Lung (tissue), 12 donors: ENCODE results near the gene HES3. TPM values are rescaled to one million over a fixed set of nuclear protein-coding genes. Genes with fewer than 3 reads are reported as not detected.

Experiments used
- ATAC-seq: fragments of 200-7000 bp; cut with Tn5 transposase; one replicate; pipeline ENCODE4 v1.9.1; 2020; ENCODE audit warnings: moderate number of reproducible peaks; ENCODE audit not compliant: insufficient read depth, low FRiP score
- DNase-seq, 3 donors: peaks; one replicate each; pipeline ENCODE4 v3.0.0-alpha.2; 2013 to 2017
- H3K27ac ChIP-seq, 2 donors: one replicate each; pipeline ENCODE4 v1.5.1; 2013; ENCODE audit warnings: mild to moderate bottlenecking in 2 of 2, moderate library complexity in 2 of 2, control low read depth in 1 of 2, inconsistent platforms in 1 of 2, low read depth in 1 of 2, low read length in 1 of 2
- H3K27me3 ChIP-seq, 3 donors: one replicate each; pipeline ENCODE4 v1.5.1; 2013; ENCODE audit warnings: low read length in 2 of 3; ENCODE audit not compliant: control insufficient read depth in 3 of 3, insufficient read depth in 3 of 3
- H3K36me3 ChIP-seq, 4 donors: one replicate each; pipeline ENCODE4 v1.5.1; 2013; ENCODE audit warnings: low read length in 4 of 4, mild to moderate bottlenecking in 1 of 4, moderate library complexity in 1 of 4; ENCODE audit not compliant: control insufficient read depth in 4 of 4, insufficient read depth in 4 of 4
- H3K4me1 ChIP-seq, 5 donors: one replicate each; pipeline ENCODE4 v1.5.1; 2013; ENCODE audit warnings: low read length in 5 of 5, mild to moderate bottlenecking in 2 of 5, moderate library complexity in 1 of 5; ENCODE audit not compliant: control insufficient read depth in 5 of 5, insufficient read depth in 5 of 5
- H3K4me3 ChIP-seq: one replicate; pipeline ENCODE4 v1.5.1; 2013; ENCODE audit warnings: mild to moderate bottlenecking, control low read depth, moderate library complexity
- H3K9ac ChIP-seq, 2 donors: one replicate each; pipeline ENCODE4 v1.5.1; 2013; ENCODE audit warnings: low read length in 2 of 2, control low read depth in 1 of 2; ENCODE audit not compliant: insufficient read depth in 1 of 2
- H3K9me3 ChIP-seq, 4 donors: one replicate each; pipeline ENCODE4 v1.5.1; 2013; ENCODE audit warnings: low read length in 3 of 4, mild to moderate bottlenecking in 1 of 4, moderate library complexity in 1 of 4; ENCODE audit not compliant: control insufficient read depth in 4 of 4, insufficient read depth in 3 of 4
- CTCF ChIP-seq: IDR thresholded peaks from 2 replicates; pipeline ENCODE4 v1.5.1; 2012; ENCODE audit warnings: mild to moderate bottlenecking; ENCODE audit errors: control extremely low read depth, extremely low read depth
- WGBS, 2 donors: extraction: QIAGEN DNeasy Blood & Tissue Kit; methylation state at CpG; one replicate each; pipeline ENCODE4 v1.1.7; 2013; 5-methylcytosine and 5-hydroxymethylcytosine counted together
- polyA plus RNA-seq, 2 donors: library from polyadenylated mRNA; stranded (reverse); fragments of 200-250 nt; gene quantifications; one replicate each; pipeline ENCODE4 v1.2.1, GENCODE V29; 2013
- total RNA-seq, 2 donors: library from RNA; depleted of rRNA in 1 of 2; stranded (reverse); fragments of >200 nt in 1 of 2; gene quantifications; one replicate each; pipeline ENCODE4 v1.2.1, GENCODE V29; 2014 to 2021
- donor health status: control.
- donor health status: control.
- donor health status: Bipolar disorder and iron deficiency.
- donor health status: healthy.
- donor health status: DM: yes; HTN: yes; CAD: no.

Gene HES3
- total and polyA plus RNA-seq, 4 donors: not detected

- H3K9ac ChIP-seq: no peak overlapping the region
Observed at GRCh38 chr1:6233376-6233775, 10.6 kb upstream of the HES3 start.

GRCh38 chr1:6234502-6235295 lies 9.3 kb upstream of the HES3 start:
- no peak for ATAC-seq
- peak overlapping the region; percentile 28 to 50 for H3K9ac ChIP-seq

More at GRCh38 chr1:6233376-6233775, 10.6 kb upstream of the HES3 start:
- no peak for TF ChIP-seq CTCF
- H3K36me3 ChIP-seq: peaks cover 9 to 22% (median 14%) of the 10 kb centered on the region in 4 donors
- no peak for DNase-seq
- H3K9me3 ChIP-seq: no peaks in the 10 kb centered on the region
- peaks cover 0 to 13% (median 6%) of the 10 kb centered on the region in 5 donors for H3K4me1 ChIP-seq
- peaks cover 0 to under 1% (median 0%) of the 10 kb centered on the region in 3 donors for H3K27me3 ChIP-seq
- H3K4me3 ChIP-seq: no peak overlapping the region
- H3K27ac ChIP-seq: no peak overlapping the region
- 68 to 80% methylated on average over 1 of the region's 1 CpG for WGBS, 2 donors
- no peak for ATAC-seq

GRCh38 chr1:6235296-6235677 lies 8.7 kb upstream of the HES3 start:
- peaks cover 4 to 16% (median 12%) of the 10 kb centered on the region in 4 donors for H3K36me3 ChIP-seq
- no peak for TF ChIP-seq CTCF
- H3K9me3 ChIP-seq: peaks cover 0 to 2% (median 0%) of the 10 kb centered on the region in 4 donors
- H3K9ac ChIP-seq: peak overlapping the region; percentile 28 to 50
- peak overlapping the region in 1 of 2 donors; percentile 86 for H3K27ac ChIP-seq
- ATAC-seq (no peak), DNase-seq (no peak)
- peaks cover 0 to 13% (median 6%) of the 10 kb centered on the region in 5 donors for H3K4me1 ChIP-seq
- peaks cover 2 to 16% (median 7%) of the 10 kb centered on the region in 3 donors for H3K27me3 ChIP-seq
- WGBS, 2 donors: 0 to 1% methylated on average over 28 to 30 of the region's 30 CpGs
- peak overlapping the region; percentile 94 for H3K4me3 ChIP-seq

More at GRCh38 chr1:6234502-6235295, 9.3 kb upstream of the HES3 start:
- no peaks in the 10 kb centered on the region for H3K9me3 ChIP-seq
- H3K36me3 ChIP-seq: peaks cover 9 to 19% (median 14%) of the 10 kb centered on the region in 4 donors
- TF ChIP-seq CTCF: no peak
- H3K4me3 ChIP-seq: peak overlapping the region; percentile 94
- H3K4me1 ChIP-seq: peaks cover 0 to 13% (median 6%) of the 10 kb centered on the region in 5 donors
- 58 to 69% methylated on average over 20 of the region's 20 CpGs for WGBS, 2 donors
- DNase-seq: no peak
- no peak overlapping the region for H3K27ac ChIP-seq
- H3K27me3 ChIP-seq: peaks cover 0 to 11% (median 6%) of the 10 kb centered on the region in 3 donors
